OCI-LY3 (cell line): ENCODE measurements around the gene LRRC4C.

Source experiments
- H2AFZ ChIP-seq: fragments of 200-600, 300-600 bp; shearing (Covaris generic); 2 replicates; pipeline ENCODE4 v1.6.0; 2014; ENCODE audit warnings: antibody characterized with exemption, low read depth, low read length
- H3K27ac ChIP-seq: fragments of 200-600, 300-600 bp; sonication (generic); 2 replicates; pipeline ENCODE4 v1.5.1; 2014; ENCODE audit warnings: mild to moderate bottlenecking, low read length, moderate library complexity, mixed read lengths
- H3K27me3 ChIP-seq: fragments of 200-600, 300-600 bp; sonication (generic); 2 replicates; pipeline ENCODE4 v1.6.1; 2014; ENCODE audit warnings: low read depth, low read length, mixed read lengths
- H3K36me3 ChIP-seq: fragments of 200-600, 300-600 bp; sonication (generic); replicated peaks from 2 replicates; pipeline ENCODE3; 2014; ENCODE audit warnings: low read depth, low read length, mixed read lengths
- H3K4me1 ChIP-seq: fragments of 300-600, 200-600 bp; sonication (generic); 2 replicates; pipeline ENCODE4 v1.6.1; 2014; ENCODE audit warnings: low read length, mixed read lengths
- H3K4me2 ChIP-seq: fragments of 200-600, 300-600 bp; sonication (generic); 2 replicates; pipeline ENCODE4 v1.6.1; 2014; ENCODE audit warnings: low read length, mixed read lengths
- H3K4me3 ChIP-seq: fragments of 300-600, 200-600 bp; sonication (generic); 2 replicates; pipeline ENCODE4 v1.5.1; 2014; ENCODE audit warnings: antibody characterized with exemption, mild to moderate bottlenecking, low read length, moderate library complexity
- H3K79me2 ChIP-seq: fragments of 300-600, 200-600 bp; shearing (Covaris generic); 2 replicates; pipeline ENCODE4 v1.6.1; 2014; ENCODE audit warnings: mild to moderate bottlenecking, low read length, mixed read lengths
- H3K9ac ChIP-seq: fragments of 300-600, 200-600 bp; shearing (Covaris generic); 2 replicates; pipeline ENCODE4 v1.6.0; 2014; ENCODE audit warnings: mild to moderate bottlenecking, low read length, moderate library complexity
- H3K9me3 ChIP-seq: fragments of 200-600, 300-600 bp; shearing (Covaris generic); 2 replicates; pipeline ENCODE4 v1.6.1; 2014; ENCODE audit warnings: low read length, mixed read lengths; ENCODE audit not compliant: insufficient read depth
- H4K20me1 ChIP-seq: fragments of 200-600, 300-600 bp; sonication (generic); 2 replicates; pipeline ENCODE4 v1.6.1; 2016; ENCODE audit warnings: low read length, mixed read lengths; ENCODE audit not compliant: insufficient read depth
- EZH2phosphoT487 ChIP-seq: fragments of 200-600 bp; shearing (Covaris generic); IDR thresholded peaks from 2 replicates; pipeline ENCODE4 v1.6.1; 2018; ENCODE audit warnings: antibody characterized with exemption, mixed run types, low read depth
- TF ChIP-seq, protein P1 (sequence below): fragments of 200-600, 300-600 bp; sonication (generic); IDR thresholded peaks from 2 replicates; pipeline ENCODE4 v1.5.1; 2014; ENCODE audit warnings: antibody characterized with exemption, low read length, low read depth

LRRC4C gene

DNA sequence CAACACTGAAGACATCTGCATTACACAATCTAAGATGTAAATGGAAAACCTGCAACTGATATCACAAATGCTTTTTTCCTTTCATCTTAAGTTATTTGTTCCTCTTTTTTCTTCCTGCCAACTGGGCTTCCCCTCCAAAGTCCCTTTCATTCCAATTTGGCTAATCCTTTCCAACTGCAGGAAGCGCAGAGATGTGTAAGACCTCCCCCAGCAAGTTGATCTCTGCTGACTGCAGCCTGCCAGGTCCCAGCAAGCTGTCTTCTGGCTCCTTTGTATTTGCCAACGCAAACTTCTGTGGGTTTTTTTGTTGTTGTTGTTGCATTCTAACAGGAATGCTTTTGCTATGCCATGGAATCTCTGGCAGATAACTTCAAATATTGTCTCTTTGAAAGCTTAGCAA lies 38.5 kb upstream of the LRRC4C start:
- H3K27ac ChIP-seq, result no peak overlapping the region
- H3K4me2 ChIP-seq, result no peak overlapping the region; the same call in 1 of the 2 replicates
- no peaks in the 10 kb centered on the region for H3K9me3 ChIP-seq
- no peaks in the 10 kb centered on the region for H3K27me3 ChIP-seq
- H3K4me1 ChIP-seq, result peaks cover 12% of the 10 kb centered on the region
- H3K9ac ChIP-seq, result no peak overlapping the region
- TF ChIP-seq, protein P1, sequence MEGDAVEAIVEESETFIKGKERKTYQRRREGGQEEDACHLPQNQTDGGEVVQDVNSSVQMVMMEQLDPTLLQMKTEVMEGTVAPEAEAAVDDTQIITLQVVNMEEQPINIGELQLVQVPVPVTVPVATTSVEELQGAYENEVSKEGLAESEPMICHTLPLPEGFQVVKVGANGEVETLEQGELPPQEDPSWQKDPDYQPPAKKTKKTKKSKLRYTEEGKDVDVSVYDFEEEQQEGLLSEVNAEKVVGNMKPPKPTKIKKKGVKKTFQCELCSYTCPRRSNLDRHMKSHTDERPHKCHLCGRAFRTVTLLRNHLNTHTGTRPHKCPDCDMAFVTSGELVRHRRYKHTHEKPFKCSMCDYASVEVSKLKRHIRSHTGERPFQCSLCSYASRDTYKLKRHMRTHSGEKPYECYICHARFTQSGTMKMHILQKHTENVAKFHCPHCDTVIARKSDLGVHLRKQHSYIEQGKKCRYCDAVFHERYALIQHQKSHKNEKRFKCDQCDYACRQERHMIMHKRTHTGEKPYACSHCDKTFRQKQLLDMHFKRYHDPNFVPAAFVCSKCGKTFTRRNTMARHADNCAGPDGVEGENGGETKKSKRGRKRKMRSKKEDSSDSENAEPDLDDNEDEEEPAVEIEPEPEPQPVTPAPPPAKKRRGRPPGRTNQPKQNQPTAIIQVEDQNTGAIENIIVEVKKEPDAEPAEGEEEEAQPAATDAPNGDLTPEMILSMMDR, result no peak
- TF ChIP-seq EZH2phosphoT487, result no peak
- H3K79me2 ChIP-seq, result no peaks in the 10 kb centered on the region
- no peak overlapping the region for H3K4me3 ChIP-seq
- no peak overlapping the region for H2AFZ ChIP-seq
- H3K36me3 ChIP-seq, result no peaks in the 10 kb centered on the region
- no peaks in the 10 kb centered on the region for H4K20me1 ChIP-seq

DNA sequence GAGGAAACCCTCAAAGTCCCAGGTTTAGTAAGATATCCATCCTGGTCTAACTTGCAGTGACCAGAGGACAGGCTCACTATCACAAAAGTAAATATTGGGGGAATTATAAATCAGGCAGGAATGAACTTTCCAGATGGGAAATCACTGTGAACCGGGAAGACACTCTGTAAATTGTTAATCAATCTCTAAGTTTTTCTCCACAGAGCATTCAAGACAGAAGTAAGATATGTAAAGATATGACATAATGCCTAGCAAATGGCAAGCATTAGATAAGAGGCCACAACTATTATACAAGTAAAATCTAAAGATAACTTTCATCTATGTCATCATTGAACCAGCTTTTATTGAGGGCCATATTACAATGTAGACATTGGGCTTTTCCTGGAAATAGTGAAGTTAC lies 35.3 kb upstream of the LRRC4C start:
- Histone ChIP-seq H3K9me3 (no peaks in the 10 kb centered on the region), H4K20me1 (no peaks in the 10 kb centered on the region), H3K27me3 (no peaks in the 10 kb centered on the region), H2AFZ (no peak overlapping the region), H3K4me3 (no peak overlapping the region), H3K4me2 (no peak overlapping the region), H3K79me2 (no peaks in the 10 kb centered on the region), H3K36me3 (no peaks in the 10 kb centered on the region), H3K4me1 (peaks cover 12% of the 10 kb centered on the region), H3K9ac (no peak overlapping the region), H3K27ac (no peak overlapping the region)
- TF ChIP-seq, protein P1, result no peak
- no peak for TF ChIP-seq EZH2phosphoT487

DNA sequence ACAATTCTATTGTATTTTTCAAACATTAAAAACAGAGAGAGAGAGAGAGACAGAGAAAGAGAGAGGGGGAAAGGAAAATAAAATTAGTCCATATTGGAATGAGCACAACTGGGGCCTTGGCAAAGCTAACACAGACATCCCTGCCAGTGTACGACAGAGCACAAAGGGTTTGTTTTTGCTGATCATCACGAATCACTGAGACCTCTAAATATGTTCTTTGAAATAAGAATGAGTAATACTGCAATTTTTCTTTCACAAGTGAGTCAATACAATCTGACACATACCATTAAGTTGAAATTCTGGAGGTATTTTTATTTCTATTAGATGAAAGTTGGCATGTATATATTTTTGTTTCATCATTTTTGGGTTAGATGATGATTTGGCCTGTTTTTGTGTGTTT lies 27.0 kb upstream of the LRRC4C start:
- H3K9ac ChIP-seq, result no peak overlapping the region
- H3K79me2 ChIP-seq, result no peaks in the 10 kb centered on the region
- TF ChIP-seq, protein P1, result no peak
- no peak for TF ChIP-seq EZH2phosphoT487
- no peak overlapping the region for H3K4me3 ChIP-seq
- H2AFZ ChIP-seq, result no peak overlapping the region
- H3K9me3 ChIP-seq, result no peaks in the 10 kb centered on the region
- no peaks in the 10 kb centered on the region for H3K4me1 ChIP-seq
- H3K27ac ChIP-seq, result no peak overlapping the region
- no peaks in the 10 kb centered on the region for H3K27me3 ChIP-seq
- no peak overlapping the region for H3K4me2 ChIP-seq
- H4K20me1 ChIP-seq, result no peaks in the 10 kb centered on the region
- no peaks in the 10 kb centered on the region for H3K36me3 ChIP-seq

DNA sequence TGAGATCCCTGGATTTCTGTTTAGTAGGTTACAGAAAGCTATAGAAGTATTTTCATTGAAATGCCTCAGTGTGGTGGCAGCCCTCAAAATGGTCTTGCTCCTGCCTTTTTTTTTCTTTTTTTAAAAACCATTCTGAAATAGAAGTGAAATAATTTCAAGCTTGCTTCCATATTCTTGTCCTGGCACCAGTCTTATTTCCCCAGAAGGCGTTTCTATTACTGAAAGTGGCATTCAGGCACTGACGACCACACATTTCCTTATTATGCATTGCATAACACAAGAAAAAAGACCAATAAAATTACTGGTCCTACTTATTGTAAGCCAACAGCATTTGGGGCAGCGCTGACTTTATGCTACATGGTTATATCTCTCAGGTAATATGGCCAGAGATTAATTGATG lies 24.5 kb upstream of the LRRC4C start:
- TF ChIP-seq, protein P1, result no peak
- TF ChIP-seq EZH2phosphoT487, result no peak
- H3K4me1 ChIP-seq, result no peaks in the 10 kb centered on the region
- no peaks in the 10 kb centered on the region for H3K27me3 ChIP-seq
- H3K79me2 ChIP-seq, result no peaks in the 10 kb centered on the region
- H3K27ac ChIP-seq, result no peak overlapping the region
- no peak overlapping the region for H2AFZ ChIP-seq
- H3K36me3 ChIP-seq, result no peaks in the 10 kb centered on the region
- no peak overlapping the region for H3K4me2 ChIP-seq
- H3K4me3 ChIP-seq, result no peak overlapping the region
- no peaks in the 10 kb centered on the region for H4K20me1 ChIP-seq
- peaks cover 2% of the 10 kb centered on the region; the same call in 1 of the 2 replicates for H3K9me3 ChIP-seq
- no peak overlapping the region for H3K9ac ChIP-seq
